ENCODE measurements around the gene SPATA21.
"Not testable (repeated sequence)": the region's sequence is repeated elsewhere in the genome, so short reads cannot be mapped to it uniquely, and the experiment has no call there.

Gene SPATA21, protein sequence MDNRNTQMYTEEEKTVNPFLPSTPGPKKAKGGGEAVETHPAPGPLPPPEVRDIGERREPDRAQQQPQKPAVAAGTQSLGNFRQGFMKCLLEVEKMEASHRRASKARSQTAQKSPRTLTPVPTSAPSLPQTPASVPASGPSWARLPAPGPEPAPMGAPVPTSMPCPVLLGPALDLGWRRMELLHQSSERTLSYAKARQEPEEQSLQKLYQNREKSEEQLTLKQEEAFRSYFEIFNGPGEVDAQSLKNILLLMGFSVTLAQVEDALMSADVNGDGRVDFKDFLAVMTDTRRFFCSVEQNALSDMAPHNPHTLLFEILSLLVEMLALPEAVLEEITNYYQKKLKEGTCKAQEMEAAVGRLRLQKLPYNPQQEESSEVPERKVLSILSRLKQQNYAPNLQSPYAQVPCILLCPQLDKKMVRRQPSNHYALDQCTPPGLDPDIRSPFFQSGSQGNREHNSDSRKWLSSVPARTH

DNA sequence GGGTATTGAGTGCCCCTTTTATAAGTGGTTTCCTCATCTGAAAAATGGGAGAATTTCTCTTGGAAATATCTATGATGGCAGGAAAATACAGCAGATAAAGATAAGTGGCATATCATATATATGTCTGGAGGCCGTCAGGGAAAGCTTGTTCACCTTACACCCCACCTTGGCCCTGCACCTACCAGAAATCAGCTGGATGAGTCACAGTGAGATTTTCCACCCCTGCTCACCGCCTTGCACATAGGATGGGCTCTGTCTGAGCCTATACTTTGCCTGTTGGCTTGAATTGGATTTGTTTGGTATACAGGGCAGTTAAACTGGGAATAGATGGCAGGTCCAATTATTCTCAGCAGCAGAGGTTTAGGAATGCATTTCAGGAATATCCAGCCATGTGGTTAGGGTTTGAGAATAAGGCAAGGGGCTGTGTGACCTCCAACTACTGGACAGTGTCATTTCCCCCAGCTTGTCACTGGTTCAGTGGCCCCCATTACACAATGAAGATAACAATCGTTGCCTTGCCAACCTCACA is at the start of gene SPATA21:
TSS of gene SPATA21 (minus strand) at position 479 of the 529 bp plus-strand sequence. CDS start 6,053 bp downstream, outside the sequence.
- DNase-seq = no peak

GRCh38 chr1:16487011-16487410 is 49.8 kb upstream of the SPATA21 start:
- not testable (repeated sequence) for DNase-seq

- not testable (repeated sequence) for DNase-seq
Observed at GRCh38 chr1:16486316-16486715, 49.1 kb upstream of the SPATA21 start.

GRCh38 chr1:16484931-16485330 is 47.7 kb upstream of the SPATA21 start:
- DNase-seq = no peak

GRCh38 chr1:16484501-16484835 is 47.2 kb upstream of the SPATA21 start:
- DNase-seq = no peak

GRCh38 chr1:16483639-16484500 is 46.6 kb upstream of the SPATA21 start:
- DNase-seq = not testable (repeated sequence)

DNA sequence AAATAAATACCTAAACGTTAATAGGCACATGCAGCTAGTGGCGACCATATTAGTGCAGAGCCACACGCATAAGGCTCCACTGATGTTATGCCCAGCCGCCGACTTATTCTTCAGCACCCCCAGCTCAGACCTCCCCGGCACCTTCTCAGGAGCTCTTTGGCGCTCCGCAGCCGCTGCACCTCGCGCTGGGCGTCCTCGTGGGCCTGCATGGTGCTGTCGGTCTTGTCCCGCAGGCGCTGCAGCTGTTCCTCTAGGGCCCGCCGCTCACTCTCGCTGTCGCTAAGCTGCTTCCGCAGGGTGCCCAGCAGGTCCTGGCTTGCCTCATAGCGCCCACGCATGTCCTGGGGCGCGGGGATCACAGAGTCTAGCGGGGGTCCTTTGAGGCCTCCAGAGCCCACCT is 45.9 kb upstream of the SPATA21 start:
- DNase-seq = not testable (repeated sequence)

GRCh38 chr1:16478091-16478490 is 40.9 kb upstream of the SPATA21 start:
- no peak for DNase-seq

GRCh38 chr1:16475771-16476770 is 38.8 kb upstream of the SPATA21 start:
- DNase-seq = not testable (repeated sequence)

DNA sequence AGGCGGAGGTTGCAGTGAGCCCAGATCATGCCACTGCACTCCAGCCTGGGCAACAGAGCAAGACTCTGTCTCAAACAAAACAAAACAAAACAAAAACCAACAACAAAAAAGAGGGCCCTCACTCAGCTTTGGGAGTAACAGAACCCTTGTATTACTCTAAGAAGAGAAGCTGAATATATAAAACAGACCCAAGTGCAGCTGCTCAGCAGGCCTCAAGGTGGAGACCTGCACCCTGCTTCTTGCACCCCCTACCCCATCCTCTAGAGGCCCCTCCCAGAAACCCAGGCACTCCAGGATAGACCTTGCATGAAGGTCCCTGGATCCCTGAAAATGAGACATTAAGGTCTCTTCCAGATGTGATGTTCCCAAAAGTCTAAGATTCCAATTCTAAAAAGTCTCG is 37.7 kb upstream of the SPATA21 start:
- not testable (repeated sequence) for DNase-seq

- no peak for DNase-seq
Observed at GRCh38 chr1:16474166-16474800, 37.1 kb upstream of the SPATA21 start.

- DNase-seq = no peak
Observed at GRCh38 chr1:16468558-16468957, 31.3 kb upstream of the SPATA21 start.

DNA sequence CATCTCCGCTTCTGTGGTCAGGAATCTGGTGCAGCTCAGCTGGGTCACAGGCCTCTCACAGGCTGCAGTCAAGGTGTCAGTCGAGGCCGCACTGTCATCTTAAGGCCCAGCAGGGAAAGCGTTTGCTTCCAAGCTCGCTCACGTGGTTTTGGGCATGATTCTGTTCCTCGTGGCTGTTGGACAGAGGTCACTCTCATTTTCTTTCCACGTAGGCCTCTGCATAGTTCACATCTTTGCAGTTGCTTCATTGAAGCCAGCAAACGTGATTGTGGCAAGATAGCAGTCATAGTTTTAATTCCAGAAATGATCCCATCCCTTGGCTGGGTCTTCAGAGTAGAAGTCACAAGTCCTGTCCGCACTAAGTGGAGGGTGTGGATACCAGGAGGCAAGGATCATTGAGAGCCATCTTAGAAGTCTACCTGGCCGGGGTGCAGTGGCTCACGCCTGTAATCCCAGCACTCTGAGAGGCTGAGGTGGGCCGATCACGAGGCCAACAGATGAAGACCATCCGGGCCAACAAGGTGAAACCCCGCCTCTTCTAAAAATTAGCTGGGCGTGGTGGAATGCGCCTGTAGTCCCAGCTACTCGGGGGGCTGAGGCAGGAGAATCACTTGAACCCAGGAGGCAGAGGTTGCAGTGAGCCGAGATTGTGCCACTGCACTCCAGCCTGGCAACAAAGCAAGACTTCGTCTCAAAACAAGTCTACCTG is 27.8 kb upstream of the SPATA21 start:
- DNase-seq = no peak

DNA sequence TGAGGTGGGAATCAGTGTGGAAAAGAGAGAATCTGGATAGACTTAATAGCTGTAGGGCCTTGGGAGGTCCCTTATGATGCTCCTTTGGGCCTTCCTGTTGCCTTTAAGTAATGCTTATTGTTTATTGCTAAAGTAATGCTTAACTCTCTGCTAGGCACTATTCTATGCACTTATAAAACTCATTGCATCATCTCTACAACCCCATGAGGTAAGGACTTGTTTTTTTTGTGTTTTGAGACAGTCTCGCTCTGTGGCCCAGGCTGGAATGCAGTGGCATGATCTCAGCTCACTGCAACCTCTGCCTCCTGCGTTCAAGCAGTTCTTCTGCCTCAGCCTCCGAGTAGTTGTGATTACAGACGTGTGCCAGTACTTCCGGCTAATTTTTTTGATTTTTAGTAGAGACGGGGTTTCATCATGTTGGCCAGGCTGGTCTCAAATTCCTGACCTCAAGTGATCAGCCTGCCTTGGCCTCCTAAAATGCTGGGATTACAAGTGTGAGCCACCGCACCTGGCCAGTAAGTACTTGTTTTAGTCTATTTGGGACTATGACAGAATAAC is 25.6 kb upstream of the SPATA21 start:
- DNase-seq = no peak

DNA sequence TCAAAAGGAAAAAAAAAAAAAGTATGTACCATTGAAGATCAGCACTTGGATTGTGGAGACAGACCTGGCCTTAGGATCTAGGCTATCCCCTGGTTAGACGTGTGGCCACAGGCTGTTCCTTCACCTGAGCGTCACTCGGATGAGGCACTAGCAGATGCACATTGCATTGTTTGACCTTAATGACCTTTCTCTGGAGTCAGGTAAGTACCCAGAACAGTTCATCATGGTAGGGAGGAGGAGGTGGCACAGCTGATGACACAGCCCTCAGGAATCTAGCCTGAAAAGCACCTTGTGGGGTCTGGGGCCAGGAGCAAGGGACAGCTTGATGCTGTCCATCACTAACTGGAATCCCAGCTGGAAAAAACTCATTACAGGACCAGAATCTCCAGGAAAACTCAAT is 24.5 kb upstream of the SPATA21 start:
- DNase-seq = no peak

- DNase-seq = no peak
Observed at GRCh38 chr1:16459352-16459925, 22.2 kb upstream of the SPATA21 start.

GRCh38 chr1:16458831-16459230 is 21.6 kb upstream of the SPATA21 start:
- DNase-seq = no peak

DNA sequence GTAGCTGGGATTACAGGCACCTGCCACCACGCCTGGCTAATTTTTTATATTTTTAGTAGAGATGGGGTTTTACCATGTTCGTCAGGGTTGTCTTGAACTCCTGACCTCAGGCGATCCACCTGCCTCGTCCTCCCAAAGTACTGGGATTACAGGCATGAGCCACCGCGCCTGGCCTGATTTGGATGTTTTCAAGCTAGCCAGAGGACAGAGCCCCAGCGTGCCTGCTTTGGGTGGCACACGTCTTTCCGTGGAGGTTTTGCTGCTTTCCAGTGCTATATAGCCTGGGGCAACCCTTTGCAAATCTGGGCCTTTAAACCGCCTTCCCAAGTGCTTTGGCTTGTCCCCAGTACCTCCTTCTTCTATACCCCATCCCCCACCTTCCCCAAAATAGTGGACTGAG is 18.9 kb upstream of the SPATA21 start:
- not testable (repeated sequence) for DNase-seq

GRCh38 chr1:16454909-16455308 is 17.7 kb upstream of the SPATA21 start:
- not testable (repeated sequence) for DNase-seq

- DNase-seq = no peak
Observed at GRCh38 chr1:16451841-16452528, 14.8 kb upstream of the SPATA21 start.

All from SIG-M5 (cell line).